ENCODE data around the gene RTP3.
"Not testable (repeated sequence)": the region's sequence is repeated elsewhere in the genome, so short reads cannot be mapped to it uniquely, and the experiment has no call there.

RTP3 gene

DNA sequence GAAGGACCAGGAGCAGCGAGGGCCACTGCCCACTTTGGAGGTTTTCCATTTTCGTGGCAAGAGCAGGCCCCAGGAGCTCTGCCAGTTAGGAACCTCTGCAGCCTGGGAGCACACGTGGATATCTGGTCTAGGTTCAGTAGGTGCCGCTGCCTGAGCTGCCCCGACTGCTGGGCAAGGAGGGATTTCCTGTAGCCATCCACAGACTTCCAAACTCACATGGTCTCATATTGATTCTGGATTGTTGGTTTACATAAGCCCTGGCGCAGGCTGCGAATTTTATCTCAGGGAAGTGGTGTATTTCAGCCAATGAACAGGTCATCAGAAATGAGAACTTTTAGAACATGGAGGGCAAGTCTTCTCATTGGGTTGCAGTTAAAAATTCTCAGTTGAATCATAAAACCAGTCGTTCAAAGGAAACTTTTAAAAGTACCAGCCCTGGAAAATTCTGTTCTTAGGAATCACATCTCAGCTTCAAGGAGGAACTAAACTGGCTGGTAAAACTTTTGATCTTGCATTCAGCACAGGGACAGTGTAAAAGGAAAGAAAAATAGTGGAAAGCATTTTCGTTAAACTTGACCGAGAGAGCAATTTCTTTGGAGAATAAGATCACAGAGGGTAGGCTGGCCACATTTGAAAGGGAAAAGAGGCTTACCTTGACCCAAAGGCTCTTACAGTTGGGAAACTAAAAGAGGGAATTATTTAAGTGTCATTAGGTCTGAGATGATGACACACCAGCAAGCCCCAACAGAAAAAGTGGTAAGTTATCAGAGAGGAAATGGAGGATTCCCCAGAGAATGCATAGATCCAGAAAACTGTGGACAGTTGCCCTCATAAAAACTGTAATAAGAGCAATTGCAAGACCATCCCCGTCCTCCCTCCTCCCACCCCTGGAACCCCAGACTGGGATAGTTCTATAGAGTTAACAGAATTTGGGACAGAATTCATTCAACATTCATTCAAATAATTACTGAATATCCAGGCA is 6.4 kb upstream of the RTP3 start:
- no peak overlapping the region for H3K4me2 ChIP-seq (ENCODE audit: low read length)

DNA sequence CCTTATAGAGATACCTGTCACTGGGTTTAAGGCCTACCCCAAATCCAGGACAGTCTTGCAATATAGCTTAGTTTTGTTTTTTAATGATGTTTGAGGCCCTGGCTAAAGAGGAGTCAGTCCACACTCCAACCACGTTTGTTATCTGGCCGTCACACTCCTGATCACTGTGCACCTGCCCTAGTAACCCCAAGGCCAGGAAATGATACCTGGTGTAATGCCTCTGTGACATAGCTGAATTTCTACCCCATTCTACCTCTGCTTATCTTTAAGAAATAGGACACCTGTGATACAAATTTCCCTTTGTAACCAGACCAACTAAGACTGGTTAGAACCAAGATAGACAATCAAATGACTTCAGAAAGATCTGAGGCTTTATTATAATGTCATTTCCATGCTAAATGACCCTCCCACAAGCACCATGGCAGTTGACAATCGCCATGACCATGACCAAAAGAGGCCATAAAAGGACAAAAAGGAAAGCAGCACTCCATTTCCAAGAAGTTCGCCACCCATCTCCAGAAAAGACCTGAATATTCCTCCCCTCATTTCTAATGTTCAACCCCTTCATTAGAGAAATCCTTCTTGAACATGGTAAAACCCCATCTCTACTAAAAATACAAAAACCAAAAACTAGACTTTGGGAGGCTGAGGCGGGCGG is 4.8 kb upstream of the RTP3 start:
- no peaks in the 10 kb centered on the region for H3K79me2 ChIP-seq (ENCODE audit: low read length)
- no peak overlapping the region for H3K4me3 ChIP-seq (ENCODE audit: low read length)
- no peaks in the 10 kb centered on the region for H3K9me3 ChIP-seq (ENCODE audit: insufficient read depth, low read length)
- no peak overlapping the region for H3K9ac ChIP-seq (ENCODE audit: low read length)
- peaks cover 5% of the 10 kb centered on the region for H3K4me1 ChIP-seq (ENCODE audit: low read length)
- H2AFZ ChIP-seq (ENCODE audit: low read depth, low read length) = no peak overlapping the region
- no peaks in the 10 kb centered on the region for H4K20me1 ChIP-seq (ENCODE audit: insufficient read depth, low read length)
- TF ChIP-seq, protein P1, sequence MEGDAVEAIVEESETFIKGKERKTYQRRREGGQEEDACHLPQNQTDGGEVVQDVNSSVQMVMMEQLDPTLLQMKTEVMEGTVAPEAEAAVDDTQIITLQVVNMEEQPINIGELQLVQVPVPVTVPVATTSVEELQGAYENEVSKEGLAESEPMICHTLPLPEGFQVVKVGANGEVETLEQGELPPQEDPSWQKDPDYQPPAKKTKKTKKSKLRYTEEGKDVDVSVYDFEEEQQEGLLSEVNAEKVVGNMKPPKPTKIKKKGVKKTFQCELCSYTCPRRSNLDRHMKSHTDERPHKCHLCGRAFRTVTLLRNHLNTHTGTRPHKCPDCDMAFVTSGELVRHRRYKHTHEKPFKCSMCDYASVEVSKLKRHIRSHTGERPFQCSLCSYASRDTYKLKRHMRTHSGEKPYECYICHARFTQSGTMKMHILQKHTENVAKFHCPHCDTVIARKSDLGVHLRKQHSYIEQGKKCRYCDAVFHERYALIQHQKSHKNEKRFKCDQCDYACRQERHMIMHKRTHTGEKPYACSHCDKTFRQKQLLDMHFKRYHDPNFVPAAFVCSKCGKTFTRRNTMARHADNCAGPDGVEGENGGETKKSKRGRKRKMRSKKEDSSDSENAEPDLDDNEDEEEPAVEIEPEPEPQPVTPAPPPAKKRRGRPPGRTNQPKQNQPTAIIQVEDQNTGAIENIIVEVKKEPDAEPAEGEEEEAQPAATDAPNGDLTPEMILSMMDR (IDR thresholded peaks at IDR 0.05; ENCODE audit: low read depth, low read length) = no peak
- no peak for TF ChIP-seq EZH2phosphoT487 (IDR thresholded peaks at IDR 0.05; ENCODE audit: low read depth)
- no peaks in the 10 kb centered on the region for H3K36me3 ChIP-seq (replicated peaks; ENCODE audit: low read depth, low read length)
- H3K27me3 ChIP-seq (ENCODE audit: low read depth, low read length) = peaks cover 33% of the 10 kb centered on the region
- H3K27ac ChIP-seq (ENCODE audit: low read length) = no peak overlapping the region
- no peak overlapping the region for H3K4me2 ChIP-seq (ENCODE audit: low read length)

More for the DNA sequence above, 6.4 kb upstream of the RTP3 start:
- Histone ChIP-seq H3K4me3 (ENCODE audit: low read length) (no peak overlapping the region), H3K27me3 (ENCODE audit: low read depth, low read length) (peaks cover 42% of the 10 kb centered on the region), H3K27ac (ENCODE audit: low read length) (no peak overlapping the region), H3K9ac (ENCODE audit: low read length) (no peak overlapping the region), H3K36me3 (replicated peaks; ENCODE audit: low read depth, low read length) (no peaks in the 10 kb centered on the region), H3K4me1 (ENCODE audit: low read length) (peaks cover 5% of the 10 kb centered on the region), H3K9me3 (ENCODE audit: insufficient read depth, low read length) (no peaks in the 10 kb centered on the region), H2AFZ (ENCODE audit: low read depth, low read length) (no peak overlapping the region), H4K20me1 (ENCODE audit: insufficient read depth, low read length) (no peaks in the 10 kb centered on the region), H3K79me2 (ENCODE audit: low read length) (no peaks in the 10 kb centered on the region)
- TF ChIP-seq, protein P1 (IDR thresholded peaks at IDR 0.05; ENCODE audit: low read depth, low read length) = no peak
- no peak for TF ChIP-seq EZH2phosphoT487 (IDR thresholded peaks at IDR 0.05; ENCODE audit: low read depth)

GRCh38 chr3:46494491-46494890 is 3.3 kb upstream of the RTP3 start:
- H3K27me3 ChIP-seq (ENCODE audit: low read depth, low read length) = peaks cover 29% of the 10 kb centered on the region
- not testable (repeated sequence) for H3K79me2 ChIP-seq (ENCODE audit: low read length); H3K4me3 ChIP-seq (ENCODE audit: low read length); H3K9ac ChIP-seq (ENCODE audit: low read length); H3K36me3 ChIP-seq (replicated peaks; ENCODE audit: low read depth, low read length); H2AFZ ChIP-seq (ENCODE audit: low read depth, low read length); H3K27ac ChIP-seq (ENCODE audit: low read length); H3K9me3 ChIP-seq (ENCODE audit: insufficient read depth, low read length); H3K4me2 ChIP-seq (ENCODE audit: low read length); H3K4me1 ChIP-seq (ENCODE audit: low read length); H4K20me1 ChIP-seq (ENCODE audit: insufficient read depth, low read length)

DNA sequence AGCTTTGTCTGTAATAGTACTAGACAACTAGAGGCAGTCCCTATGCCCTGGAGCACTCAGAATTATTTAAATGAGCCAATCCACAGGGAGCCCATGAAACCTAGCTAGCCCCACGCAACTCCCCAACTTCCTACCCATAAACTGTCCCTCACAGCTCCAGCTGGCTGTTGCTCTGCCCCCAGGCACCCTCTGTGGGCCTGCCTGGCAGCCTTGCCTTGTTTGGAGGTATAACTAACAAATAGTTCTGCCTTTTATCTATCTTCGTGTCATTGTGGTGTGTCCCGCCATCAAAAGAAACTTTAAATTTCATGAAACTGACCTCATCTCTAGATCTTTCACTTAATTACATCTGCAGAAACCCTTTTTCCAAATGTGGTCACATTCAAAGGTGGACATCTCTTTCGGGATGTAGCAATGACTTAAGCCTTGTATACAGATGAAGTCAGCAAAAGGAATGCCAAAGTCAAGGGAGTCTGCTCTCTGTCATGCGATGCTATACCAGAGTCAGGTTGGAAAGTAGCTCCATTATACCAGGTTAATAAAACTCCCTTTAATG is 1.8 kb upstream of the RTP3 start:
- Histone ChIP-seq H3K36me3 (replicated peaks; ENCODE audit: low read depth, low read length) (no peaks in the 10 kb centered on the region), H2AFZ (ENCODE audit: low read depth, low read length) (no peak overlapping the region), H3K4me2 (ENCODE audit: low read length) (no peak overlapping the region), H3K27ac (ENCODE audit: low read length) (no peak overlapping the region), H3K79me2 (ENCODE audit: low read length) (no peaks in the 10 kb centered on the region), H3K9ac (ENCODE audit: low read length) (no peak overlapping the region), H3K4me1 (ENCODE audit: low read length) (peaks cover 5% of the 10 kb centered on the region), H3K27me3 (ENCODE audit: low read depth, low read length) (peaks cover 23% of the 10 kb centered on the region), H4K20me1 (ENCODE audit: insufficient read depth, low read length) (no peaks in the 10 kb centered on the region), H3K4me3 (ENCODE audit: low read length) (no peak overlapping the region), H3K9me3 (ENCODE audit: insufficient read depth, low read length) (no peaks in the 10 kb centered on the region)
- TF ChIP-seq EZH2phosphoT487 (IDR thresholded peaks at IDR 0.05; ENCODE audit: low read depth) = no peak
- TF ChIP-seq, protein P1 (IDR thresholded peaks at IDR 0.05; ENCODE audit: low read depth, low read length) = no peak
